Fibroblast of lung (primary cell): ENCODE measurements around the gene ZNF366.

ENCODE experiments used
- EZH2 ChIP-seq: IDR thresholded peaks from 2 replicates; pipeline ENCODE4 v1.5.1; 2012; ENCODE audit warnings: low read length, control low read depth, mild to moderate bottlenecking; ENCODE audit errors: missing control alignments
- TF ChIP-seq, protein P1 (sequence below), 2 donors: IDR thresholded peaks in 1 of 2; conservative IDR thresholded peaks in 1 of 2; 1 replicate in 1 of 2; 2 replicates in 1 of 2; pipeline ENCODE4 v1.5.1; 2011 to 2012; ENCODE audit warnings: low read length in 2 of 2, control low read depth in 1 of 2, inconsistent platforms in 1 of 2, low read depth in 1 of 2, mild to moderate bottlenecking in 1 of 2

DNA sequence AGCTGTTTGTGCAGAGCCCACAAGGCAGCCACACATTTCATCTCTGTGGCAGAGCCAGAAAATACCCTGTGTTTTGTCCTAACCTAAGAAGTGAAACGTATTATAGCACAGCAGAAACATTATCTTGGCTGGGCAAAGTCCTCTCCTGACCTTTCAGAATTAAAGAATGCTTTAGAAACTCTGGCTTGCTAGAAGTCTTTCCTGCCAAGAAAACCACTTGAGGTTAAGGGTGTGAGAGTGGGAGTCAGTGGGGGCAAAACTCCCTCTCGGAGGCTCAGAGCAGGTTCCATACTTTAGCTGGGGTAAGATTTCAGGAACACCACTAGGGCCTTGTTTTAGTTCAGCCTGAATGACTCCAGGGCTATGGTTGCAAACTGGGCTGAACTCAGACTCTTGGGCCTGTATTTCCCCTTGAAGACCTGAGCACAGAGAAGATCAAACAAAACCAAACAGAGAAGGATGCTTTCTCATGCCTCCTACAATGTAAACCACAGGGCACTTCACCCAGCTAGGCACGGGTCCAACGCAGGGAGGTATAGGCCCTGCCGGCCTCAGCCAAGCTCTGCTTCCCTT lies 48.0 kb downstream of the ZNF366 start:
- TF ChIP-seq, protein P1, sequence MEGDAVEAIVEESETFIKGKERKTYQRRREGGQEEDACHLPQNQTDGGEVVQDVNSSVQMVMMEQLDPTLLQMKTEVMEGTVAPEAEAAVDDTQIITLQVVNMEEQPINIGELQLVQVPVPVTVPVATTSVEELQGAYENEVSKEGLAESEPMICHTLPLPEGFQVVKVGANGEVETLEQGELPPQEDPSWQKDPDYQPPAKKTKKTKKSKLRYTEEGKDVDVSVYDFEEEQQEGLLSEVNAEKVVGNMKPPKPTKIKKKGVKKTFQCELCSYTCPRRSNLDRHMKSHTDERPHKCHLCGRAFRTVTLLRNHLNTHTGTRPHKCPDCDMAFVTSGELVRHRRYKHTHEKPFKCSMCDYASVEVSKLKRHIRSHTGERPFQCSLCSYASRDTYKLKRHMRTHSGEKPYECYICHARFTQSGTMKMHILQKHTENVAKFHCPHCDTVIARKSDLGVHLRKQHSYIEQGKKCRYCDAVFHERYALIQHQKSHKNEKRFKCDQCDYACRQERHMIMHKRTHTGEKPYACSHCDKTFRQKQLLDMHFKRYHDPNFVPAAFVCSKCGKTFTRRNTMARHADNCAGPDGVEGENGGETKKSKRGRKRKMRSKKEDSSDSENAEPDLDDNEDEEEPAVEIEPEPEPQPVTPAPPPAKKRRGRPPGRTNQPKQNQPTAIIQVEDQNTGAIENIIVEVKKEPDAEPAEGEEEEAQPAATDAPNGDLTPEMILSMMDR (conservative IDR thresholded peaks at IDR 0.05 in 1 of 2, IDR thresholded peaks at IDR 0.05 in 1 of 2; ENCODE audit: low read depth in 1 of 2, low read length in 2 of 2), result no peak
- TF ChIP-seq EZH2, result no peak
